NCI-H82 (cell line): Measurements from ENCODE around the gene CEBPA.

Experiments
- DNase-seq: peaks from one replicate; lab custom pipeline; 2025; lab: John Stamatoyannopoulos, UW

CEBPA gene

GRCh38 chr19:33302175-33302973 lies at the start of gene CEBPA:
CEBPA (minus strand) TSS chr19:33302534; CDS start chr19:33302414, 120 bp downstream.
- DNase-seq: peak; percentile 88

- DNase-seq: no peak
These were observed 48.4 kb upstream of the CEBPA start for GRCh38 chr19:33350538-33351309.

GRCh38 chr19:33349319-33350289 lies 47.3 kb upstream of the CEBPA start:
- DNase-seq: no peak

GRCh38 chr19:33348301-33349010 lies 46.1 kb upstream of the CEBPA start:
- DNase-seq: no peak

- no peak for DNase-seq
These were observed 45.0 kb upstream of the CEBPA start for GRCh38 chr19:33347300-33347699.

- no peak for DNase-seq
These were observed 44.3 kb upstream of the CEBPA start for GRCh38 chr19:33346665-33347064.

- DNase-seq: no peak
These were observed 42.8 kb upstream of the CEBPA start for GRCh38 chr19:33345163-33345562.

GRCh38 chr19:33344573-33344925 lies 42.2 kb upstream of the CEBPA start:
- DNase-seq: no peak

- no peak for DNase-seq
These were observed 41.7 kb upstream of the CEBPA start for GRCh38 chr19:33343859-33344572.

- no peak for DNase-seq
These were observed 41.0 kb upstream of the CEBPA start for GRCh38 chr19:33343301-33343700.

- DNase-seq: no peak
These were observed 38.7 kb upstream of the CEBPA start for GRCh38 chr19:33340991-33341390.

GRCh38 chr19:33339016-33339984 lies 37.0 kb upstream of the CEBPA start:
- DNase-seq: no peak

GRCh38 chr19:33335446-33335845 lies 33.1 kb upstream of the CEBPA start:
- DNase-seq: no peak

- no peak for DNase-seq
These were observed 31.9 kb upstream of the CEBPA start for GRCh38 chr19:33334271-33334670.

GRCh38 chr19:33333642-33334041 lies 31.3 kb upstream of the CEBPA start:
- no peak for DNase-seq

- DNase-seq: no peak
These were observed 30.8 kb upstream of the CEBPA start for GRCh38 chr19:33333151-33333550.

- no peak for DNase-seq
These were observed 29.9 kb upstream of the CEBPA start for GRCh38 chr19:33332248-33332647.

- DNase-seq: no peak
These were observed 27.4 kb upstream of the CEBPA start for GRCh38 chr19:33329736-33330135.

GRCh38 chr19:33329060-33329459 lies 26.7 kb upstream of the CEBPA start:
- no peak for DNase-seq

GRCh38 chr19:33325920-33326319 lies 23.6 kb upstream of the CEBPA start:
- no peak for DNase-seq
